Measurements from ENCODE around the gene SORCS2. TPM values are rescaled to one million over a fixed set of nuclear protein-coding genes. Genes with fewer than 3 reads are reported as not detected.

SORCS2 gene
- total RNA-seq, 1 donor from 2014 or later: 7.1 TPM

- Mint-ChIP-seq H3K4me3 (no peak overlapping the region), H3K4me1 (no peaks in the 10 kb centered on the region), H3K9me3 (peaks cover 52% of the 10 kb centered on the region), H3K27ac (no peak overlapping the region), H3K27me3 (ENCODE audit: low read depth) (peaks cover 37% of the 10 kb centered on the region), H3K36me3 (peaks cover 5% of the 10 kb centered on the region)
- no peak for DNase-seq (ENCODE audit: low spot score in 2 of 2, unreplicated experiment in 2 of 2)
- TF ChIP-seq, protein P1, sequence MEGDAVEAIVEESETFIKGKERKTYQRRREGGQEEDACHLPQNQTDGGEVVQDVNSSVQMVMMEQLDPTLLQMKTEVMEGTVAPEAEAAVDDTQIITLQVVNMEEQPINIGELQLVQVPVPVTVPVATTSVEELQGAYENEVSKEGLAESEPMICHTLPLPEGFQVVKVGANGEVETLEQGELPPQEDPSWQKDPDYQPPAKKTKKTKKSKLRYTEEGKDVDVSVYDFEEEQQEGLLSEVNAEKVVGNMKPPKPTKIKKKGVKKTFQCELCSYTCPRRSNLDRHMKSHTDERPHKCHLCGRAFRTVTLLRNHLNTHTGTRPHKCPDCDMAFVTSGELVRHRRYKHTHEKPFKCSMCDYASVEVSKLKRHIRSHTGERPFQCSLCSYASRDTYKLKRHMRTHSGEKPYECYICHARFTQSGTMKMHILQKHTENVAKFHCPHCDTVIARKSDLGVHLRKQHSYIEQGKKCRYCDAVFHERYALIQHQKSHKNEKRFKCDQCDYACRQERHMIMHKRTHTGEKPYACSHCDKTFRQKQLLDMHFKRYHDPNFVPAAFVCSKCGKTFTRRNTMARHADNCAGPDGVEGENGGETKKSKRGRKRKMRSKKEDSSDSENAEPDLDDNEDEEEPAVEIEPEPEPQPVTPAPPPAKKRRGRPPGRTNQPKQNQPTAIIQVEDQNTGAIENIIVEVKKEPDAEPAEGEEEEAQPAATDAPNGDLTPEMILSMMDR (IDR thresholded peaks at IDR 0.05; ENCODE audit: unreplicated experiment): no peak
These were observed 215.8 kb downstream of the SORCS2 start for GRCh38 chr4:7408166-7408565.

- no peak for DNase-seq (ENCODE audit: low spot score in 2 of 2, unreplicated experiment in 2 of 2)
- H3K9me3 Mint-ChIP-seq: peaks cover 38% of the 10 kb centered on the region
- H3K36me3 Mint-ChIP-seq: peaks cover 5% of the 10 kb centered on the region
- H3K4me1 Mint-ChIP-seq: no peaks in the 10 kb centered on the region
- no peak overlapping the region for H3K27ac Mint-ChIP-seq
- TF ChIP-seq, protein P1 (IDR thresholded peaks at IDR 0.05; ENCODE audit: unreplicated experiment): no peak
- no peak overlapping the region for H3K4me3 Mint-ChIP-seq
- H3K27me3 Mint-ChIP-seq (ENCODE audit: low read depth): peaks cover 40% of the 10 kb centered on the region
These were observed 218.1 kb downstream of the SORCS2 start for GRCh38 chr4:7410446-7410845.

DNA sequence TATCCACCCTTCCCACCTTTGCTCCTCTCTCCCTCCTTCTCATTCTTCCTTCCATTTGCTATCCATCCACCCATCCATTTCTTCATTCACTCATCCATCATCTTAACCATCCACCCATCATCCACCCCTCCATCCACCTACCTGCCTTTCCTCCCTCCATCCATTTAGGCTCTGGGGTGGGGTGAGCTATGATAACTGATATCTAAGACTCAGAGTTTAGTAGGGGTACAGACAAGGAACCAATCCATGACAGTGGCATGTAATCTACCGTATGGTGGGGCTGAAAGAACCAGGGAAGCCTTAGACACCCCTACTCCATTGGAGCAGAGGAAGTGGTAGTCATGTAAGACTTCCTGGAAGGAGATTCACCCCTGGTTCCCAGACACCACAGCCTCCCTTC lies 219.2 kb downstream of the SORCS2 start:
- no peak overlapping the region for H3K27ac Mint-ChIP-seq
- TF ChIP-seq, protein P1 (IDR thresholded peaks at IDR 0.05; ENCODE audit: unreplicated experiment): no peak
- H3K4me3 Mint-ChIP-seq: no peak overlapping the region
- no peak for DNase-seq (ENCODE audit: low spot score in 2 of 2, unreplicated experiment in 2 of 2)
- H3K4me1 Mint-ChIP-seq: no peaks in the 10 kb centered on the region
- peaks cover 27% of the 10 kb centered on the region for H3K9me3 Mint-ChIP-seq
- peaks cover 35% of the 10 kb centered on the region for H3K27me3 Mint-ChIP-seq (ENCODE audit: low read depth)
- peaks cover 5% of the 10 kb centered on the region for H3K36me3 Mint-ChIP-seq

GRCh38 chr4:7411896-7412553 lies 219.7 kb downstream of the SORCS2 start:
- TF ChIP-seq, protein P1 (IDR thresholded peaks at IDR 0.05; ENCODE audit: unreplicated experiment): no peak
- no peaks in the 10 kb centered on the region for H3K4me1 Mint-ChIP-seq
- H3K27ac Mint-ChIP-seq: no peak overlapping the region
- peaks cover 35% of the 10 kb centered on the region for H3K27me3 Mint-ChIP-seq (ENCODE audit: low read depth)
- no peak overlapping the region for H3K4me3 Mint-ChIP-seq
- peaks cover 22% of the 10 kb centered on the region for H3K9me3 Mint-ChIP-seq
- peak in 1 of 2 experiments; percentile 9 for DNase-seq (ENCODE audit: low spot score in 2 of 2, unreplicated experiment in 2 of 2)
- H3K36me3 Mint-ChIP-seq: peaks cover 5% of the 10 kb centered on the region

DNA sequence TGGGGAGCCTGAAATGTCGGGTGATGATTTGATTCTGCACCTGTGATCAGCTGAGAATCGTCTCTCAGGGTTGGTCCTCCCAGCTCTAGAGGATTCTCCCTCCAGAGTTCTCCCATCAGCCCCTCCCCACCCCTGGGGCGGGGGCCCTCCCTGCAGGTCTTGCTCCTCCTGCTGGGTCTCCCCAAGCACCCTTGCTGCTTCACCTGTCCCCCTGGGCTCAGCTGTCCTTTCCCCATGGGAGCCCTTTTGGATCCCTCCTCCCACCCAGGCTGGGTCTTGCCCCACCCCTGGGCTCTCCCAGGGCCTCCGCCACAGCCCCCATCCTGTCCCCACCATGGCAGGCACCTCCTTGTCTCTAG lies 220.2 kb downstream of the SORCS2 start:
- DNase-seq (ENCODE audit: low spot score in 2 of 2, unreplicated experiment in 2 of 2): peak in 1 of 2 experiments; percentile 15
- no peak overlapping the region for H3K4me3 Mint-ChIP-seq
- TF ChIP-seq, protein P1 (IDR thresholded peaks at IDR 0.05; ENCODE audit: unreplicated experiment): no peak
- peaks cover 19% of the 10 kb centered on the region for H3K9me3 Mint-ChIP-seq
- H3K27ac Mint-ChIP-seq: no peak overlapping the region
- no peaks in the 10 kb centered on the region for H3K4me1 Mint-ChIP-seq
- H3K27me3 Mint-ChIP-seq (ENCODE audit: low read depth): peaks cover 33% of the 10 kb centered on the region
- peaks cover 5% of the 10 kb centered on the region for H3K36me3 Mint-ChIP-seq

Data from mesothelial cell of epicardium (in vitro differentiated cells).